ENCODE data around the gene KCTD5.

DNA sequence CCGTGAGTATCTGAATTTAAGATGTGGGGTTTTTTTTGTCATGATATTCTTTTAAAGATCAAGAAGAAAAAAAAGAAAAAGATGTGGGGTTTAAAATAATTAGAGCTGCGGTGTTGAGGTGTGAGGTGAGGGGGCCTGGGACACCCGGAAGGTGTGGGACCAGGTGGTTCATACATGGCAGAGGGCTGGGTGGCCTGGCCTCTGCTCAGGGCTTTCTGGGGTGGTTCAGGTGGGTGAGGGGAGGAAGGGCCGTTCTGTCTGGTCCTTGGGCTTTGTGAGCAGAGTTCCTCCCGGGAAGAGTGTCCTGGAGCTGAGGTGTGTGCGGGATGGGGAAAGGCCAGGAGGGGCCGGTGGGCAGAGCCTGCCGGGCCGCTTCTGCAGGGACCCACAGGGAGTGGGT lies 32.7 kb downstream of the KCTD5 start:
- no peak for TF ChIP-seq POLR2AphosphoS5 (IDR thresholded peaks at IDR 0.05; ENCODE audit: low read depth, low read length)
- no peak for TF ChIP-seq POLR2A (IDR thresholded peaks at IDR 0.05; ENCODE audit: low read depth, low read length)
- no peak for TF ChIP-seq TAF1 (IDR thresholded peaks at IDR 0.05; ENCODE audit: borderline replicate concordance, low read depth, low read length)

Data from GM12892 (cell line).